HCT116 (cell line): ENCODE results near the gene PKM. TPM values are rescaled to one million over a fixed set of nuclear protein-coding genes. Genes with fewer than 3 reads are reported as not detected.

ENCODE experiments used
- ATAC-seq: fragments of 200-7000 bp; cut with Tn5 transposase; 2 replicates; pipeline ENCODE4 v1.9.1; 2020; ENCODE audit warnings: mild to moderate bottlenecking, moderate library complexity
- BruUV-seq: library from RNA; stranded (reverse); fragments of 400-500 nt; replicated peaks from 2 replicates; lab custom pipeline; 2021; lab: Mats Ljungman, UMichigan
- CTCF ChIA-PET: fragments of 300-600 bp; sonication (Branson Sonifier 250); formaldehyde crosslinking; loops from one replicate; lab custom pipeline; 2021; ENCODE audit warnings: antibody characterized with exemption; lab: Charles Lee
- POLR2A ChIA-PET: fragments of 300-600, 350-600 bp; sonication (Branson Sonifier 250); formaldehyde crosslinking; loops from one replicate; lab custom pipeline; 2021; ENCODE audit warnings: antibody characterized with exemption; lab: Charles Lee
- RAD21 ChIA-PET, 2 experiments: fragments of 300-600 bp; sonication (Branson Sonifier 250); formaldehyde crosslinking; loops; one replicate each; lab custom pipeline; 2023; ENCODE audit warnings: low total read pairs in 2 of 2; ENCODE audit not compliant: uncharacterized antibody in 2 of 2, unreplicated experiment in 2 of 2, low non-redundant PET in 1 of 2; lab: Charles Lee
- DNase-seq: peaks from one replicate; pipeline ENCODE4 v3.0.0-alpha.2; 2010; ENCODE audit warnings: low read depth, low spot score
- H2AFZ ChIP-seq: fragments of 200-600 bp; shearing (Covaris generic), sonication (generic); 2 replicates; pipeline ENCODE4 v1.6.1; 2017; ENCODE audit warnings: low read depth, mixed run types, mixed read lengths, antibody characterized with exemption, low read length; ENCODE audit not compliant: poor library complexity, severe bottlenecking
- H3K27ac ChIP-seq: 2 replicates; pipeline ENCODE4 v1.5.1; 2012; ENCODE audit warnings: low read depth, low read length
- H3K27me3 ChIP-seq: fragments of 200-600 bp; sonication (generic); 2 replicates; pipeline ENCODE4 v1.6.1; 2016; ENCODE audit warnings: mixed run types, low read length, mixed read lengths; ENCODE audit not compliant: insufficient read depth
- H3K36me3 ChIP-seq, 2 experiments: fragments of 200-500 bp in 1 of 2; fragments of 200-600 bp in 1 of 2; sonication (Bioruptor generic) in 1 of 2; sonication (generic) in 1 of 2; 2 replicates each; pipeline versions ENCODE4 v1.5.1 to v1.6.1; 2014 to 2016; ENCODE audit warnings: low read length in 2 of 2, inconsistent platforms in 1 of 2, mixed read lengths in 1 of 2, mixed run types in 1 of 2; ENCODE audit not compliant: insufficient read depth in 2 of 2, control insufficient read depth in 1 of 2
- H3K4me1 ChIP-seq, 2 experiments: fragments of 200-600 bp in 1 of 2; sonication (generic) in 1 of 2; 2 replicates each; pipeline versions ENCODE4 v1.5.1 to v1.6.1; 2012 to 2017; ENCODE audit warnings: low read length in 2 of 2, inconsistent platforms in 1 of 2, mild to moderate bottlenecking in 1 of 2, mixed read lengths in 1 of 2, mixed run types in 1 of 2, moderate library complexity in 1 of 2; ENCODE audit not compliant: insufficient read depth in 2 of 2, control insufficient read depth in 1 of 2
- H3K4me2 ChIP-seq: fragments of 200-600 bp; sonication (generic); 2 replicates; pipeline ENCODE4 v1.6.1; 2017; ENCODE audit warnings: mixed run types, low read length, mixed read lengths
- H3K4me3 ChIP-seq, 2 experiments: fragments of 200-600 bp in 1 of 2; sonication (generic) in 1 of 2; replicated peaks in 1 of 2; 2 replicates each; pipeline ENCODE4 v1.5.1; 2011 to 2016; ENCODE audit warnings: low read length in 2 of 2, control low read depth in 1 of 2, low read depth in 1 of 2, mild to moderate bottlenecking in 1 of 2, mixed read lengths in 1 of 2, mixed run types in 1 of 2
- H3K79me2 ChIP-seq: fragments of 200-600 bp; sonication (generic); 2 replicates; pipeline ENCODE4 v1.6.1; 2017; ENCODE audit warnings: mild to moderate bottlenecking, mixed run types, low read length, moderate library complexity, mixed read lengths; ENCODE audit not compliant: insufficient read depth
- H3K9ac ChIP-seq: fragments of 200-600 bp; sonication (generic); 2 replicates; pipeline ENCODE4 v1.6.1; 2016; ENCODE audit warnings: low read length, mixed read lengths
- H3K9me2 ChIP-seq: fragments of 200-600 bp; sonication (generic), shearing (Covaris generic); 2 replicates; pipeline ENCODE4 v1.6.1; 2017; ENCODE audit warnings: mixed run types, mild to moderate bottlenecking, moderate library complexity; ENCODE audit not compliant: insufficient read depth
- H3K9me3 ChIP-seq, 2 experiments: fragments of 200-500 bp in 1 of 2; fragments of 200-600 bp in 1 of 2; sonication (Bioruptor generic) in 1 of 2; sonication (generic) in 1 of 2; 2 replicates each; pipeline ENCODE4 v1.6.1; 2014 to 2017; ENCODE audit warnings: low read length in 2 of 2, mixed read lengths in 2 of 2, inconsistent platforms in 1 of 2, low read depth in 1 of 2, mild to moderate bottlenecking in 1 of 2, mixed run types in 1 of 2, moderate library complexity in 1 of 2; ENCODE audit not compliant: control insufficient read depth in 1 of 2, insufficient read depth in 1 of 2
- H4K20me1 ChIP-seq: fragments of 200-600 bp; sonication (generic), shearing (Covaris generic); 2 replicates; pipeline ENCODE4 v1.6.1; 2017; ENCODE audit warnings: mixed run types, mild to moderate bottlenecking, moderate library complexity; ENCODE audit not compliant: insufficient read depth
- ATF3 ChIP-seq: IDR thresholded peaks from 2 replicates; pipeline ENCODE4 v1.6.1; 2012
- CBX3 ChIP-seq: IDR thresholded peaks from 2 replicates; pipeline ENCODE4 v1.6.1; 2012; ENCODE audit warnings: low read depth
- CTCF ChIP-seq, 3 experiments: fragments of 200-600 bp in 1 of 3; sonication (generic) in 1 of 3; IDR thresholded peaks in 2 of 3; conservative IDR thresholded peaks in 1 of 3; 2 replicates each; pipeline ENCODE4 v1.5.1; 2012 to 2017; ENCODE audit warnings: low read depth in 2 of 3, low read length in 2 of 3, antibody characterized with exemption in 1 of 3, borderline replicate concordance in 1 of 3, control low read depth in 1 of 3, mild to moderate bottlenecking in 1 of 3, mixed read lengths in 1 of 3, mixed run types in 1 of 3, moderate library complexity in 1 of 3; ENCODE audit not compliant: insufficient read depth in 1 of 3
- ELF1 ChIP-seq: IDR thresholded peaks from 2 replicates; pipeline ENCODE4 v1.6.1; 2012; ENCODE audit warnings: low read depth, borderline replicate concordance
- EZH2 ChIP-seq: fragments of 200-600 bp; sonication (generic); IDR thresholded peaks from 2 replicates; pipeline ENCODE4 v1.6.1; 2017; ENCODE audit warnings: antibody characterized with exemption, mixed run types
- EZH2phosphoT487 ChIP-seq: fragments of 200-600 bp; IDR thresholded peaks from 2 replicates; pipeline ENCODE4 v1.6.1; 2018; ENCODE audit warnings: antibody characterized with exemption, borderline replicate concordance
- FOSL1 ChIP-seq: IDR thresholded peaks from 2 replicates; pipeline ENCODE4 v1.6.1; 2012; ENCODE audit warnings: low read depth
- JUND ChIP-seq: IDR thresholded peaks from 2 replicates; pipeline ENCODE4 v1.6.1; 2012
- MAX ChIP-seq: IDR thresholded peaks from 2 replicates; pipeline ENCODE4 v1.6.1; 2012
- POLR2A ChIP-seq: IDR thresholded peaks from 2 replicates; pipeline ENCODE4 v1.7.0; 2011; ENCODE audit warnings: borderline replicate concordance; ENCODE audit not compliant: insufficient read depth, insufficient read length; ENCODE audit errors: extremely low read depth
- POLR2AphosphoS5 ChIP-seq: IDR thresholded peaks from 2 replicates; pipeline ENCODE4 v1.6.1; 2011; ENCODE audit warnings: mild to moderate bottlenecking, low read depth, low read length, moderate library complexity
- RAD21 ChIP-seq: IDR thresholded peaks from 2 replicates; pipeline ENCODE4 v1.6.1; 2012; ENCODE audit warnings: low read depth, mild to moderate bottlenecking
- REST ChIP-seq: IDR thresholded peaks from 2 replicates; pipeline ENCODE4 v1.6.1; 2012; ENCODE audit warnings: low read depth
- SIN3A ChIP-seq: IDR thresholded peaks from 2 replicates; pipeline ENCODE4 v1.6.1; 2012; ENCODE audit warnings: low read depth
- SP1 ChIP-seq: IDR thresholded peaks from 2 replicates; pipeline ENCODE4 v1.6.1; 2012; ENCODE audit warnings: low read depth
- SRF ChIP-seq: IDR thresholded peaks from 2 replicates; pipeline ENCODE4 v1.6.1; 2012; ENCODE audit warnings: low read depth
- TCF7L2 ChIP-seq: IDR thresholded peaks from 2 replicates; pipeline ENCODE4 v1.7.0; 2011; ENCODE audit warnings: borderline replicate concordance, inconsistent platforms; ENCODE audit not compliant: insufficient read depth, insufficient read length; ENCODE audit errors: extremely low read depth
- YY1 ChIP-seq: IDR thresholded peaks from 2 replicates; pipeline ENCODE4 v1.6.1; 2011; ENCODE audit warnings: low read length, low read depth, moderate library complexity, mild to moderate bottlenecking; ENCODE audit not compliant: insufficient replicate concordance; ENCODE audit errors: extremely low read depth
- ZFX ChIP-seq: fragments of 450-650 bp; IDR thresholded peaks from 2 replicates; pipeline ENCODE4 v1.6.1; 2017
- ZNF274 ChIP-seq: fragments of 200-500 bp; sonication (Bioruptor generic); IDR thresholded peaks from 2 replicates; pipeline ENCODE4 v1.6.1; 2014; ENCODE audit warnings: mild to moderate bottlenecking, low read depth, low read length, inconsistent platforms
- intact Hi-C: fragments of 100-400 bp; cut with micrococcal nuclease; formaldehyde crosslinking; loops from 2 replicates; pipeline ENCODE4 v1.10.0; 2022
- total RNA-seq: library from RNA; stranded (reverse); gene quantifications from one replicate; pipeline ENCODE4 v1.2.1, GENCODE V29; 2021; ENCODE audit not compliant: unreplicated experiment

PKM gene
- total RNA-seq, 1 experiment from 2014 or later = 1,664 TPM

- ChIA-PET RAD21 (interaction anchor here (0.6 to 1.4 kb wide), 3 partner anchors 30 to 454 kb away, joined by 3 to 9 read pairs (median 6); no protein-coding TSS in a partner anchor), POLR2A (interaction anchor here (0.7 to 1.4 kb wide), 5 partner anchors 9 to 90 kb away, joined by 3 to 9 read pairs (median 4); partner anchors contain the start of gene PKM), CTCF (interaction anchor here (0.6 to 1.5 kb wide), 4 partner anchors 8 to 76 kb away, joined by 3 to 12 read pairs (median 4); no protein-coding TSS in a partner anchor)
- H3K27ac ChIP-seq = peak within 1 kb of the TSS; percentile 63
- peaks cover 6% of the 10 kb centered on the region; the same call in 1 of the 2 replicates for H3K79me2 ChIP-seq
- DNase-seq (peak; percentile 61), ATAC-seq (peak; percentile 86)
- H3K27me3 ChIP-seq = no peaks in the 10 kb centered on the region
- H3K4me3 ChIP-seq = peak within 1 kb of the TSS; percentile 64 to 78
- H3K9me2 ChIP-seq = no peaks in the 10 kb centered on the region
- H3K4me2 ChIP-seq = peak within 1 kb of the TSS; percentile 93
- peaks cover 21% of the 10 kb centered on the region; the same call in 1 of the 2 replicates for H4K20me1 ChIP-seq
- peaks cover 22 to 34% of the 10 kb centered on the region in 2 experiments; a peak in 3 of 4 replicates for H3K36me3 ChIP-seq
- intact Hi-C loops = no loop called here
- H3K4me1 ChIP-seq = peaks cover 5 to 32% of the 10 kb centered on the region in 2 experiments; a peak in 3 of 4 replicates
- no peaks in the 10 kb centered on the region for H3K9me3 ChIP-seq
- BruUV-seq = no TSS peak
- H3K9ac ChIP-seq = peak within 1 kb of the TSS; percentile 74
- no peak within 1 kb of the TSS for H2AFZ ChIP-seq
- TF ChIP-seq POLR2A (peak; percentile 39), SIN3A (no peak; the same call in 1 of the 2 replicates), EZH2phosphoT487 (no peak), SP1 (no peak), EZH2 (no peak), ZNF274 (no peak), MAX (0 out of 2 replicates have a peak, but pooled peaks have one; percentile 31), ELF1 (no peak), JUND (peak; percentile 51; the same call in 1 of the 2 replicates), RAD21 (no peak), ATF3 (no peak), ZFX (peak; percentile 83), CBX3 (no peak; the same call in 1 of the 2 replicates), YY1 (peak; percentile 43), FOSL1 (0 out of 2 replicates have a peak, but pooled peaks have one; percentile 5), CTCF (IDR thresholded peaks at IDR 0.05 in 2 of 3, conservative IDR thresholded peaks at IDR 0.05 in 1 of 3; ENCODE audit: borderline replicate concordance in 1 of 3, insufficient read depth in 1 of 3, low read depth in 2 of 3, low read length in 2 of 3) (no peak), SRF (no peak), REST (no peak), POLR2AphosphoS5 (peak; percentile 56), TCF7L2 (no peak)
Observed at GRCh38 chr15:72197460-72198355, 33.3 kb downstream of the PKM start, which contains the start of gene GRAMD2A. Gene GRAMD2A, minus strand, starts transcription at chr15:72197787.
